HFFc6 (cell line): ENCODE data around the gene ZRANB1. TPM values are rescaled to one million over a fixed set of nuclear protein-coding genes. Genes with fewer than 3 reads are reported as not detected.
"Not testable (repeated sequence)": the region's sequence is repeated elsewhere in the genome, so short reads cannot be mapped to it uniquely, and the experiment has no call there.

Experiments used
- DNase-seq: peaks from one replicate; pipeline ENCODE4 v3.0.0-alpha.2; 2018
- H3K27ac Mint-ChIP-seq: 2 replicates; pipeline ENCODE4 v1.8.0; 2020; ENCODE audit warnings: mild to moderate bottlenecking, mixed read lengths
- H3K27me3 Mint-ChIP-seq: 2 replicates; pipeline ENCODE4 v1.8.0; 2021; ENCODE audit warnings: mild to moderate bottlenecking, moderate library complexity, mixed read lengths; ENCODE audit not compliant: insufficient read depth
- H3K36me3 Mint-ChIP-seq: 2 replicates; pipeline ENCODE4 v1.8.0; 2021; ENCODE audit warnings: low read depth, mixed read lengths
- H3K4me1 Mint-ChIP-seq: 2 replicates; pipeline ENCODE4 v1.8.0; 2020; ENCODE audit warnings: low read depth, mixed read lengths
- H3K4me3 Mint-ChIP-seq: 2 replicates; pipeline ENCODE4 v1.8.0; 2020; ENCODE audit warnings: mild to moderate bottlenecking, moderate library complexity, mixed read lengths
- H3K9me3 Mint-ChIP-seq: 2 replicates; pipeline ENCODE4 v1.8.0; 2020; ENCODE audit warnings: mild to moderate bottlenecking, mixed read lengths
- total RNA-seq, 6 experiments: library from RNA; stranded (reverse); fragmentation: NEBNext Ultra II Directional; extraction: Animal tissue kit (Norgen Biotek cat#: 25700); gene quantifications; 2 replicates in 1 of 6; 3 replicates in 5 of 6; pipeline ENCODE4 v1.2.3, GENCODE V29; 2021
- TF ChIP-seq, protein P1 (sequence below): fragments of 200-600 bp; sonication (generic); IDR thresholded peaks from 2 replicates; pipeline ENCODE4 v1.5.0; 2021; ENCODE audit warnings: antibody characterized with exemption, mild to moderate bottlenecking

The ZRANB1 gene
- total RNA-seq, 6 experiments from 2014 or later: 11.8 to 13.6 (median 12.6) TPM

DNA sequence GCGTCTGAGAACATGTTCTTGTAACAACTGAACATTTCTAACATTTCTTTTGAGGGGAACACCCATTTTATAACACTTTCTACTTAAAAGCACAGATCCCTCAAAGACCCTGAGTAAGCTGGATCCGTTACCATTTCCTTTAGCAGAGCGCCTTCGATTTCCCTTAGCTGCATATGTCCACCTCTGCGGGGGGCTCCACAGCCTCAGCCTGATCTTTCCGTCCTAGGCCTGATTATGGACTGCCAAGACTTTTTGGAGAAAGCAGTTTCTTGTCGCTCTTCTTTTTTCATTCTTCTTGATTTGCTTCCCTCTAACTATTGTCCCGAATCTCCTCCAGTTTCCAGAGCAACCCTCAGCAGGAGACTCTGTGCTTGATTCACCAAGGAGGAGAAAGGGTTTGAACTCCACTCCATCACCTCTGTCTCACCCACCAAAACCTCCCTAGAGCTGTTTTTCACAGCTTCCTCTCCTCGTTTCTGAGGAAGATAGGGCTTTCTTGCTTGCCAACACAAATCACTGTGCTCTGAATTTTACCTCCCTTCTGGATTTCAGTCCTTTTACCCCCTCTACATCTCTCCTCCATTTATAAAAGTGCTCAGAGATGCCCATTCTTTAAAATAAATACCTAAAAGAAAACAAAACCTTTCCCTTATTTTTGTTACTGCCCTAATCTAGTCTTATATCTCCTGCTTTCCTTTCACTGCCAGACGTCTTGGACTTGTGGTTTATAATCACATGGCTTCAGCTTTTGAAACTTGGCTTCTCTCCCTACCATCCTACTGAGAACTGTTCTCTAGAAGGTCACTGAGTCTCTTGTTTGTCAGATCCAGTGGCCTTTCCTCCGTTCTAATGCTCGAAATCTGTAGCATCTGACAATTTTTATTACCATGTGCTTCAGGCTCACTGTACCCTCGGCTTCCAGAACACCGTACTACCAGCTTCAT is 30.5 kb upstream of the ZRANB1 start:
- peak; percentile 56 for DNase-seq
- H3K27me3 Mint-ChIP-seq: peaks cover 3% of the 10 kb centered on the region
- peak overlapping the region; percentile 62 for H3K4me3 Mint-ChIP-seq
- peak overlapping the region; percentile 64 for H3K27ac Mint-ChIP-seq
- no peaks in the 10 kb centered on the region for H3K36me3 Mint-ChIP-seq
- TF ChIP-seq, protein P1, sequence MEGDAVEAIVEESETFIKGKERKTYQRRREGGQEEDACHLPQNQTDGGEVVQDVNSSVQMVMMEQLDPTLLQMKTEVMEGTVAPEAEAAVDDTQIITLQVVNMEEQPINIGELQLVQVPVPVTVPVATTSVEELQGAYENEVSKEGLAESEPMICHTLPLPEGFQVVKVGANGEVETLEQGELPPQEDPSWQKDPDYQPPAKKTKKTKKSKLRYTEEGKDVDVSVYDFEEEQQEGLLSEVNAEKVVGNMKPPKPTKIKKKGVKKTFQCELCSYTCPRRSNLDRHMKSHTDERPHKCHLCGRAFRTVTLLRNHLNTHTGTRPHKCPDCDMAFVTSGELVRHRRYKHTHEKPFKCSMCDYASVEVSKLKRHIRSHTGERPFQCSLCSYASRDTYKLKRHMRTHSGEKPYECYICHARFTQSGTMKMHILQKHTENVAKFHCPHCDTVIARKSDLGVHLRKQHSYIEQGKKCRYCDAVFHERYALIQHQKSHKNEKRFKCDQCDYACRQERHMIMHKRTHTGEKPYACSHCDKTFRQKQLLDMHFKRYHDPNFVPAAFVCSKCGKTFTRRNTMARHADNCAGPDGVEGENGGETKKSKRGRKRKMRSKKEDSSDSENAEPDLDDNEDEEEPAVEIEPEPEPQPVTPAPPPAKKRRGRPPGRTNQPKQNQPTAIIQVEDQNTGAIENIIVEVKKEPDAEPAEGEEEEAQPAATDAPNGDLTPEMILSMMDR: no peak
- peaks cover 52% of the 10 kb centered on the region for H3K4me1 Mint-ChIP-seq
- no peaks in the 10 kb centered on the region for H3K9me3 Mint-ChIP-seq

DNA sequence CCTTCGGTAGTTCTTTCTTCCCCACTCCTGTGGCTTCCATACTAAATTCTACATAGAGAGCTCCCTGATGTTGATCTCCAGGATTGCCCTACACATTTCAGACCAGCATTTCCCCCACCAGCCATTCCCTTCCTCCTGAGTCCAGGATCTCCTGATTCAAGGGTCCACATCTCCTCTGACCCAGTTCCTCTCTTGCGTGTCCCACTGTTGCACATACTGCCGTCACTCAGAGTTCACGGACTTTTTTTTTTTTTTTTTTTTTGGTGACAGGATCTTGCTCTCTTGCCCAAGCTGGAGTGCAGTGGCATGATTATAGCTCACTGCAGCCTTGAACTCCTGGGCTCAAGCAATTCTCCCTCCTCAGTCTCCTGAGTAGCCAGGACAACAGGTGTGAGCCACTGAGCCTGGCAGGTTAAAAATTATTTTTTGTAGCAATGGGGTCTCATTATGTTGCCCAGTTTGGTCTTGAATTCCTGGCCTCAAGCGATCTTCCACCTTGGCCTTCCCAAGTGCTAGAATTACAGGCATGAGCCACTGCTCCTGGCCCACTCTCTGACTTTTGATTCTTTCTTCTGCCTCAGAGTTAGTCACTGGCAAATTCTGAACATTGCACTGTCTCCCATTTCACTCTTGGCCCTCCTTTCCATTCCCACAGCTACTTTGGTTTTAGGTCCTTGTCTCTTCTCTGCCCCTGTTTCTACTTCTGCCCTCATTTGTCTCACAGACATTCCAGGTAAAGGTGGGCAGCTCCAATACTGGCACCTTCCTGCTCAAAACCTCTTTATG is 29.6 kb upstream of the ZRANB1 start:
- TF ChIP-seq, protein P1: no peak
- Mint-ChIP-seq H3K4me3 (peak overlapping the region; percentile 62), H3K27me3 (peaks cover 3% of the 10 kb centered on the region), H3K36me3 (no peaks in the 10 kb centered on the region), H3K9me3 (no peaks in the 10 kb centered on the region), H3K27ac (peak overlapping the region; percentile 64), H3K4me1 (peaks cover 43% of the 10 kb centered on the region)
- DNase-seq: no peak

DNA sequence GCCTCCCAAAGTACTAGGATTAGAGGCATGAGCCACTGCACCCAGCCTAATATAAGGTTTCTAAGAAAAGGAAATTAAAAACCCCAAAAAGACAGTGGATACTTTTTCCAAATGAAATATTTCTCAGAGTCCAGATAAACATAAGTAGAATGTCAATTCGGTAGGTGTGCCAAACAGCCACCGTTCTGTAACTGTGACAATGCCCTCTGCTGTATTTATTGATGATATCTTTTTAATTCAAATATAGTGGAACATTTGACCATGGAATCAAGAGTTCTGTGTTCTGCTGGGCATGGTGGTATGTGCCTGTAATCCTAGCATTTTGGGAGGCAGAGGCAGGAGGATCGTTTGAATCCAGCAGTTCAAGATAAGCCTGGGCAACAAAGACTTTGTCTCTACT is 28.8 kb upstream of the ZRANB1 start:
- Mint-ChIP-seq H3K9me3 (no peaks in the 10 kb centered on the region), H3K4me1 (peaks cover 39% of the 10 kb centered on the region)
- TF ChIP-seq, protein P1: no peak

DNA sequence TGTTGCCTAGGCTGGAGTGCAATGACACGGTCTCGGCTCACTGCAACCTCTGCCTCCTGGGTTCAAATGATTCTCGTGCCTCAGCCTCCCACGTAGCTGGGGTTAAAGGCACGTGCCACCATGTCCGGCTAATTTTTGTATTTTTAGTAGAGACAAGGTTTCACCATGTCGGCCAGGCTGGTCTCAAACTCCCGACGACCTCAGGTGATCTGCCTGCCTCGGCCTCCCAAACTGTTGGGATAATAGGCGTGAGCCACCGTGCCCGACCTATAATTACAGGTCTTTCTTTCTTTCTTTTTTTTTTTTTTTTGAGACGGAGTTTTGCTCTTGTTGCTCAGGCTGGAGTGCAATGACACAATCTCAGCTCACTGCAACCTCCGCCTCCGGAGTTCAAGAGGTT is 27.5 kb upstream of the ZRANB1 start:
- not testable (repeated sequence) for H3K9me3 Mint-ChIP-seq, DNase-seq, H3K27ac Mint-ChIP-seq, H3K36me3 Mint-ChIP-seq, H3K27me3 Mint-ChIP-seq, H3K4me3 Mint-ChIP-seq
- peaks cover 49% of the 10 kb centered on the region for H3K4me1 Mint-ChIP-seq

More for the DNA sequence above, 28.8 kb upstream of the ZRANB1 start:
- no peak overlapping the region for H3K4me3 Mint-ChIP-seq
- no peak overlapping the region for H3K27ac Mint-ChIP-seq
- no peaks in the 10 kb centered on the region; the same call in 1 of the 2 replicates for H3K36me3 Mint-ChIP-seq
- H3K27me3 Mint-ChIP-seq: peaks cover 3% of the 10 kb centered on the region
- no peak for DNase-seq

DNA sequence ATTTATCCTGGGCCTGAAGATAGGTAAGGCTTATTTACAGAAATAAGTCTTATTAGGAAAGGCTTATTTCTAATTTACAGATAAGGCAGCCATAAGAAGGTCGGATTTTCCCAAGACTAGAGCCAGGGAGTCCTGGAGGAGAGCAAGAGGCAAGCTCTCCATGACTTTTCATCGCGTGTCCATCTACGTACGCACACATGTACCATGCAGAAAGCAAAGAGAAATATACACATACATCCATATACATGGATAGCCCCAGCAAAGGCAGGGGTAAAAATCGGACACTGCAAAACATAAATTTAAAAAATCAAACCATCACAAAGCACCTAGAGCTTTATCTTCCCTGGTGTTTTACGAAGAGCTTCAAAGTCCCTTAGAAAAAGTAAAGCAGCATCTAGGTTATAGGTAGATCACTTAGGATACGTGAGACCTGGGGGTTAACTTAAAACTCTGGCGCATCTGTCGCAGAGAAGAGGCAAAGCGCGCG is 25.8 kb upstream of the ZRANB1 start:
- Mint-ChIP-seq H3K27me3 (peaks cover under 1% of the 10 kb centered on the region), H3K27ac (peak overlapping the region; percentile 93), H3K4me3 (peak overlapping the region; percentile 93), H3K9me3 (no peaks in the 10 kb centered on the region), H3K4me1 (peaks cover 57% of the 10 kb centered on the region), H3K36me3 (no peaks in the 10 kb centered on the region; the same call in none of the 2 replicates)
- TF ChIP-seq, protein P1: no peak
- no peak for DNase-seq
